HG03521 (cell line): ENCODE measurements around the gene OR5L2.
"Not testable (repeated sequence)": the region's sequence is repeated elsewhere in the genome, so short reads cannot be mapped to it uniquely, and the experiment has no call there.

Experiments used
- ATAC-seq: cut with Tn5 transposase; IDR thresholded peaks from one replicate; pipeline ENCODE4 v1.9.1; 2021; ENCODE audit warnings: mild to moderate bottlenecking, moderate library complexity; ENCODE audit not compliant: unreplicated experiment

OR5L2 gene

GRCh38 chr11:55826919-55827318 lies at the start of gene OR5L2:
Gene OR5L2 (plus strand): TSS chr11:55827219. CDS start chr11:55827219, 0 bp downstream.
- ATAC-seq: no peak

GRCh38 chr11:55791606-55792005 lies 35.4 kb upstream of the OR5L2 start:
- ATAC-seq: no peak

- ATAC-seq: no peak
These were observed 33.7 kb upstream of the OR5L2 start for GRCh38 chr11:55793321-55793720.

- ATAC-seq: no peak
These were observed 31.8 kb upstream of the OR5L2 start, which contains the start of gene OR5D14 for GRCh38 chr11:55795256-55795655. Gene OR5D14 (plus strand): TSS chr11:55795556. CDS start chr11:55795556, 0 bp downstream.

- ATAC-seq: no peak
These were observed 20.8 kb upstream of the OR5L2 start for GRCh38 chr11:55806248-55806647.

- ATAC-seq: no peak
These were observed 16.0 kb upstream of the OR5L2 start, which contains the start of gene OR5L1 for GRCh38 chr11:55811067-55811466. Gene OR5L1 (plus strand): TSS chr11:55811367. CDS start chr11:55811467, 100 bp downstream.

GRCh38 chr11:55819330-55819729 lies 7.7 kb upstream of the OR5L2 start, which contains the start of gene OR5D18:
Gene OR5D18 (plus strand): TSS chr11:55819630. CDS start chr11:55819630, 0 bp downstream.
- ATAC-seq: no peak

- no peak for ATAC-seq
These were observed 11.4 kb downstream of the OR5L2 start, which contains the start of gene OR5D16 for GRCh38 chr11:55838452-55838851. Gene OR5D16 (plus strand): TSS chr11:55838752. CDS start chr11:55838752, 0 bp downstream.

GRCh38 chr11:55847453-55847852 lies 20.4 kb downstream of the OR5L2 start:
- no peak for ATAC-seq

- ATAC-seq: no peak
These were observed 22.0 kb downstream of the OR5L2 start for GRCh38 chr11:55849037-55849436.

GRCh38 chr11:55852141-55852540 lies 25.1 kb downstream of the OR5L2 start:
- ATAC-seq: no peak

GRCh38 chr11:55854704-55855103 lies 27.7 kb downstream of the OR5L2 start:
- no peak for ATAC-seq

- ATAC-seq: not testable (repeated sequence)
These were observed 40.3 kb downstream of the OR5L2 start for GRCh38 chr11:55867354-55867753.

GRCh38 chr11:55872731-55873130 lies 45.7 kb downstream of the OR5L2 start:
- ATAC-seq: not testable (repeated sequence)

- ATAC-seq: not testable (repeated sequence)
These were observed 46.1 kb downstream of the OR5L2 start for GRCh38 chr11:55873146-55873545.
